OCI-LY7 (cell line): ENCODE measurements around the gene ZNF581.

Source experiments
- EZH2phosphoT487 ChIP-seq: fragments of 200-600 bp; sonication (generic); IDR thresholded peaks from 2 replicates; pipeline ENCODE4 v1.6.1; 2018; ENCODE audit warnings: low read depth, borderline replicate concordance, mild to moderate bottlenecking, mixed run types, antibody characterized with exemption, low read length, moderate library complexity, mixed read lengths
- TF ChIP-seq, protein P1 (sequence below): fragments of 200-600 bp; sonication (generic); conservative IDR thresholded peaks from 2 replicates; pipeline ENCODE4 v1.5.1; 2014; ENCODE audit warnings: mild to moderate bottlenecking, antibody characterized with exemption, low read length, moderate library complexity, mixed read lengths

DNA sequence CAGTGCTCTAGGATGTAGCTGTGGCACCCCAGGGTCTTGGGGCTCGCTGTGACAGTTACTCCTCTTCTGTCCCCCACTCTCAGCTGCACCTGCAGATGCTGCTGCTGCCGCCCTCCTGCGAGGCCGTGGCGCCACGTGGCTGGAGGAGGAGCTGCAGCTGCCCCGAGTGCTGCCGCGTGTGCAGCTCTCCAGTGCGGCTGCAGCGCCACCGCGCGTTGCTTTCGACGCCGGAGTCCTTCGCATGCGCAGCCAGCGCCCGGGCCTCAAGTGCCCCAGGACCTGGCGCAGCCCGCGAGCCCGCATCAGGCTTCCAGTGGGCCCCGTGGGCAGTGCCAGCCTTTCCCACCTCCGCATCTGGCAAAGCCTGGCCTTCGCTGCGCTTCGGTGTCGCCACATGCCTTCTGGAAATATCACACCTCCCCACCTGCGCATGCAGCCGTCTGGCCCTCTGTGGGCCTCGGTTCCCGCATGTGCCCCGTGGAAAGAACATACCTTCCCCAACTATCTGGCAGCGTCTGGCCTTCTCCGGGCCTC is 3.3 kb upstream of the ZNF581 start:
- TF ChIP-seq, protein P1, sequence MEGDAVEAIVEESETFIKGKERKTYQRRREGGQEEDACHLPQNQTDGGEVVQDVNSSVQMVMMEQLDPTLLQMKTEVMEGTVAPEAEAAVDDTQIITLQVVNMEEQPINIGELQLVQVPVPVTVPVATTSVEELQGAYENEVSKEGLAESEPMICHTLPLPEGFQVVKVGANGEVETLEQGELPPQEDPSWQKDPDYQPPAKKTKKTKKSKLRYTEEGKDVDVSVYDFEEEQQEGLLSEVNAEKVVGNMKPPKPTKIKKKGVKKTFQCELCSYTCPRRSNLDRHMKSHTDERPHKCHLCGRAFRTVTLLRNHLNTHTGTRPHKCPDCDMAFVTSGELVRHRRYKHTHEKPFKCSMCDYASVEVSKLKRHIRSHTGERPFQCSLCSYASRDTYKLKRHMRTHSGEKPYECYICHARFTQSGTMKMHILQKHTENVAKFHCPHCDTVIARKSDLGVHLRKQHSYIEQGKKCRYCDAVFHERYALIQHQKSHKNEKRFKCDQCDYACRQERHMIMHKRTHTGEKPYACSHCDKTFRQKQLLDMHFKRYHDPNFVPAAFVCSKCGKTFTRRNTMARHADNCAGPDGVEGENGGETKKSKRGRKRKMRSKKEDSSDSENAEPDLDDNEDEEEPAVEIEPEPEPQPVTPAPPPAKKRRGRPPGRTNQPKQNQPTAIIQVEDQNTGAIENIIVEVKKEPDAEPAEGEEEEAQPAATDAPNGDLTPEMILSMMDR, result peak; percentile 10; the same call in 1 of the 2 replicates
- no peak for TF ChIP-seq EZH2phosphoT487
